WERI-Rb-1 (cell line): Measurements from ENCODE around the gene HHIP.
A peak's percentile ranks its signal among the peaks of the same experiment; 100 is the strongest.

Experiments used
- DNase-seq: peaks from one replicate; pipeline ENCODE4 v3.0.0-alpha.2; 2020
- H3K27ac ChIP-seq: fragments of 250-450 bp; sonication (Bioruptor Pico); 2 replicates; pipeline ENCODE4 v1.5.1; 2020; ENCODE audit warnings: mild to moderate bottlenecking, moderate library complexity
- H3K27me3 ChIP-seq: fragments of 250-450 bp; sonication (Bioruptor Pico); 2 replicates; pipeline ENCODE4 v1.5.1; 2021; ENCODE audit warnings: mild to moderate bottlenecking, low read depth, moderate library complexity; ENCODE audit not compliant: insufficient read depth, severe bottlenecking
- H3K36me3 ChIP-seq: fragments of 250-450 bp; sonication (Bioruptor Pico); 2 replicates; pipeline ENCODE4 v1.5.1; 2020; ENCODE audit warnings: mild to moderate bottlenecking, moderate library complexity
- H3K4me3 ChIP-seq: 2 replicates; pipeline ENCODE4 v1.5.1; 2011; ENCODE audit warnings: low read depth, mild to moderate bottlenecking, control low read depth, low read length
- H3K9me3 ChIP-seq: fragments of 250-450 bp; sonication (Bioruptor Pico); 2 replicates; pipeline ENCODE4 v1.5.1; 2021; ENCODE audit warnings: mild to moderate bottlenecking, moderate library complexity; ENCODE audit not compliant: severe bottlenecking
- TF ChIP-seq, protein P1 (sequence below): IDR thresholded peaks from 2 replicates; pipeline ENCODE4 v1.5.1; 2011; ENCODE audit warnings: low read depth, mild to moderate bottlenecking, control low read depth, inconsistent platforms, low read length

Gene HHIP

DNA sequence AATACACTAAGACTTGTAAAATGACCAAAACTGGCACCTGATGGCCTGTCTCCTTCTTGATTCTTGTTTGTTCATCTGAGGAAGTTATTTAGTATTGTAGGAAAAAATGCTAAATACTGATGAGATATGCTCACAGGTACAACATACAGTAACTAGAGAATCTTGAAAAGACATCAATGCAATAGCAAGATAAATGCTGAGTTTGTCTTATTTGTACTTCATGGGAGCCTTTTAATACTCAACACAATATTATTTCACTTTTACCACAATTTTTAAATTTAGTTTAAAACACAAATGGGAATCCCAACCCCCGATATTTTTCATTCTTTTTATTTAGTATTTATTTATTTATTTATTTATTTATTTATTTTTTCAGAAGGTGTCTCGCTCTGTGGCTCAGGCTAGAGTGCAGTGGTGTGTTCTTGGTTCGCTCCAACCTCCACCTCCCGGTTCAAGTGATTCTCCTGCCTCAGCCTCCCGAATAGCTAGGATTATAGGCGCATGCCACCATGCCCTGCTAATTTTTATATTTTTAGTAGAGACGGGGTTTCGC is 12.1 kb downstream of the HHIP start:
- H3K9me3 ChIP-seq = no peaks in the 10 kb centered on the region
- H3K36me3 ChIP-seq = no peaks in the 10 kb centered on the region
- H3K4me3 ChIP-seq = no peak overlapping the region
- H3K27ac ChIP-seq = no peak overlapping the region
- H3K27me3 ChIP-seq = no peaks in the 10 kb centered on the region
- DNase-seq = no peak
- TF ChIP-seq, protein P1, sequence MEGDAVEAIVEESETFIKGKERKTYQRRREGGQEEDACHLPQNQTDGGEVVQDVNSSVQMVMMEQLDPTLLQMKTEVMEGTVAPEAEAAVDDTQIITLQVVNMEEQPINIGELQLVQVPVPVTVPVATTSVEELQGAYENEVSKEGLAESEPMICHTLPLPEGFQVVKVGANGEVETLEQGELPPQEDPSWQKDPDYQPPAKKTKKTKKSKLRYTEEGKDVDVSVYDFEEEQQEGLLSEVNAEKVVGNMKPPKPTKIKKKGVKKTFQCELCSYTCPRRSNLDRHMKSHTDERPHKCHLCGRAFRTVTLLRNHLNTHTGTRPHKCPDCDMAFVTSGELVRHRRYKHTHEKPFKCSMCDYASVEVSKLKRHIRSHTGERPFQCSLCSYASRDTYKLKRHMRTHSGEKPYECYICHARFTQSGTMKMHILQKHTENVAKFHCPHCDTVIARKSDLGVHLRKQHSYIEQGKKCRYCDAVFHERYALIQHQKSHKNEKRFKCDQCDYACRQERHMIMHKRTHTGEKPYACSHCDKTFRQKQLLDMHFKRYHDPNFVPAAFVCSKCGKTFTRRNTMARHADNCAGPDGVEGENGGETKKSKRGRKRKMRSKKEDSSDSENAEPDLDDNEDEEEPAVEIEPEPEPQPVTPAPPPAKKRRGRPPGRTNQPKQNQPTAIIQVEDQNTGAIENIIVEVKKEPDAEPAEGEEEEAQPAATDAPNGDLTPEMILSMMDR = no peak

DNA sequence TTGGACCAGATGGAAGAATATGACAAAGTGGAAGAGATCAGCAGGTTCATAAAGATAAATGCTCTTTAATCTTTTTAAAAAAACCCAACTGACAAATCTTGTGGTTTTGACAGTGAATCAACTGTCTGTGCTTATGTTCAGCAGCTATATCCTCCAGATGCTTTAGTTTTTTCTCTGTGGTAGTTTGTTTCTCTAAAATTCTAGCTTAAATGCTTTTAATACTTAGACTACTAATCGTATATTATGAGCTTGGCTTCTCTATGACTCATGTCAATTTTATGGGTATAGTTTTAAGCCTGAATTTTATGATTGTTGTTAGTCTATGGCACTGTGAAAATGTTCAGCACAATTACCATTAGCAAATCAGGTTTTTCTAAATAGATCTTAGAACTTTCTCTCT is 12.9 kb downstream of the HHIP start:
- Histone ChIP-seq H3K36me3 (no peaks in the 10 kb centered on the region), H3K4me3 (no peak overlapping the region), H3K27me3 (no peaks in the 10 kb centered on the region), H3K27ac (peak overlapping the region; percentile 31; the same call in 1 of the 2 replicates), H3K9me3 (no peaks in the 10 kb centered on the region)
- TF ChIP-seq, protein P1 = no peak
- no peak for DNase-seq

DNA sequence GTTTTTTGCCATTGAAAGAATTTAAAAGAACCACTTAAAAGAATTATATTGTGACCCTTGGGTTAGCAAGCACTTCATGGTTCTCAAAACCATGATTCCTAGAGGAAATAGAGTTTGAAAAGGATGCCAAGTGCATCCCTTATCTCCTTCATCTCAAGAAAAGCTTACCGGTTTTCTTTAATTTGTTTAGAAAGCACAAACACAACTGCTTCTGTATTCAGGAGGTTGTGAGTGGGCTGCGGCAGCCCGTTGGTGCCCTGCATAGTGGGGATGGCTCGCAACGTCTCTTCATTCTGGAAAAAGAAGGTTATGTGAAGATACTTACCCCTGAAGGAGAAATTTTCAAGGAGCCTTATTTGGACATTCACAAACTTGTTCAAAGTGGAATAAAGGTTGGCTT is 13.5 kb downstream of the HHIP start:
- DNase-seq = no peak
- Histone ChIP-seq H3K9me3 (no peaks in the 10 kb centered on the region), H3K4me3 (no peak overlapping the region), H3K27me3 (no peaks in the 10 kb centered on the region), H3K36me3 (no peaks in the 10 kb centered on the region), H3K27ac (peak overlapping the region; percentile 31)
- TF ChIP-seq, protein P1 = no peak

DNA sequence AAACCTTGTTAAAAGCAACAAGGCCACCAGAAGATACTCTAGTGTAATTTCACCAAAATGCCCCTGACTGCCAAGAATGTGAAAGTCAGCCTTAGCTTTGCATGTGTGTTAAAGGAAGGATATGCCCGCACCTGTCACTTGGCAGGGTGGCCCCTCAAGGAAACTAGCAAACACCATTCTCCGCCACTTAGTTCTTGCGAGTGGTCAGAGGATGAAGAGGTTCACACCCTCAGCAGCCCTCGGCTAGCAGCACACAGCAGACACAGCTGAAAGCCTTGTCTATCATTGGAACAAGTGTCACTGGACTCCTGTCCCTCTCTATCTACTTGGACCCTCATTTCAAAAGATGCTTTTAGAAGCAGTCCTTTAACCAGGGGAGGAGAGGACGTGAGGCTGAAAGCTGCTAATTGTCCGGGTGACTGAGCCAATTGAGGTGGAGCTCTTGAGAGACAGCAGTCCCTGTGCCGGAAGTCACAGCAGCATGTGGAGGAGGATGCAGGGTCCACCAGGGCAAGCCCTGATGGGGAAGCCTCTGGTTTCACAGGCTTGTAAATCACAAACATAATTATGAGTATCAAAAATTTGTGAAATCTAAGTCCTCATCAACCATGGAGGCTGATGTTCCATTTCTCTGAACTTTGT is 18.0 kb downstream of the HHIP start:
- H3K27ac ChIP-seq = no peak overlapping the region
- no peaks in the 10 kb centered on the region for H3K27me3 ChIP-seq
- DNase-seq = no peak
- TF ChIP-seq, protein P1 = no peak
- no peaks in the 10 kb centered on the region for H3K36me3 ChIP-seq
- no peaks in the 10 kb centered on the region for H3K9me3 ChIP-seq
- H3K4me3 ChIP-seq = no peak overlapping the region

DNA sequence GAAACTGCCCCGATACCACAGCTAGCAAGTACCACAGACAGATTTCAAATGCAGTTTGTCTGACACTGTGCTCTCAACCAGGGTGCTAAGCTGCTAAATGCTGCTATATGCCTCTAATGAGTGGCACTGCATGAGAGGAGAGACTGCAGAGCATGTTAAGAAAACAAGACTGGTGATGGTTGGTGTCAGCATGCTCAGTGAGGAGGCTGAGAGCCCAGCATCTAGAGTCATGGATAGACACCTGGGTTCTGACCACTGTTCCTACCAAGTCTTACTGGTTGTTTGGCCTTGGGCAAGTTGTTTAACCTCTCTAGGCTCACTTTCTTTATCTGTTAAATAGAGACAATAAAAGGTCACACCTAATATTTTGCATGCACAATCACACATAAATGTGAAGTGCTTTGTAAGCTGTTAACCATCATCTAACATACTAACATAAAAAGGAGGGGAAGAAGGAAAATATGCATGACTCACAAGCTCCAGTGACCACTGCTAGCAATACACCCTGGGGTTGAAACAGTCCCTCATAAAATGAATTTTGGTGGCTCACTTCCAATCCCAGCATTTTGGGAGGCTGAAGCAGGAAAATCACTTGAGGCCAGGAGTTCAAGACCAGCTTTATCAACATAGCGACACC is 20.7 kb downstream of the HHIP start:
- H3K27ac ChIP-seq = no peak overlapping the region
- DNase-seq = no peak
- TF ChIP-seq, protein P1 = no peak
- H3K27me3 ChIP-seq = no peaks in the 10 kb centered on the region
- H3K4me3 ChIP-seq = no peak overlapping the region
- no peaks in the 10 kb centered on the region for H3K36me3 ChIP-seq
- no peaks in the 10 kb centered on the region for H3K9me3 ChIP-seq
